Stimulated activated CD4-positive, alpha-beta T cell treated with anti-CD3 and anti-CD28 coated beads, TNF-alpha, amount 100 ng/mL, for 1 hour (primary cell): Measurements from ENCODE around the gene IPO11.
A peak's percentile ranks its signal among the peaks of the same experiment; 100 is the strongest.

Experiments
- DNase-seq, 3 donors: peaks; one replicate each; pipeline ENCODE4 v3.0.0-alpha.2; 2020; ENCODE audit warnings: low read depth in 3 of 3, low spot score in 1 of 3

IPO11 gene

GRCh38 chr5:62412549-62413329, at the start of gene IPO11:
IPO11 (plus strand) TSS chr5:62412763; CDS start chr5:62437280, 24,517 bp downstream.
- DNase-seq: peak; percentile 93 to 97 (median 96)

GRCh38 chr5:62369039-62369438, 43.5 kb upstream of the IPO11 start:
- no peak for DNase-seq

GRCh38 chr5:62371409-62371808, 41.2 kb upstream of the IPO11 start:
- no peak for DNase-seq

- no peak for DNase-seq
These were observed 40.0 kb upstream of the IPO11 start for GRCh38 chr5:62372600-62372999.

- no peak for DNase-seq
These were observed 39.2 kb upstream of the IPO11 start for GRCh38 chr5:62373382-62373781.

GRCh38 chr5:62374090-62374489, 38.5 kb upstream of the IPO11 start:
- no peak for DNase-seq

- no peak for DNase-seq
These were observed 36.9 kb upstream of the IPO11 start for GRCh38 chr5:62375627-62376026.

GRCh38 chr5:62376064-62376463, 36.5 kb upstream of the IPO11 start:
- DNase-seq: no peak

- DNase-seq: no peak
These were observed 27.4 kb upstream of the IPO11 start for GRCh38 chr5:62385131-62385530.

GRCh38 chr5:62385816-62386400, 26.7 kb upstream of the IPO11 start:
- no peak for DNase-seq

GRCh38 chr5:62386824-62387223, 25.7 kb upstream of the IPO11 start:
- no peak for DNase-seq

- no peak for DNase-seq
These were observed 17.2 kb upstream of the IPO11 start for GRCh38 chr5:62395210-62395950.

GRCh38 chr5:62403411-62404250, 8.9 kb upstream of the IPO11 start, which contains the start of gene DIMT1:
DIMT1 (minus strand) TSS chr5:62403905; CDS start chr5:62403772, 133 bp downstream.
- DNase-seq: peak; percentile 79 to 80 (median 80)

GRCh38 chr5:62413711-62414110, 1.1 kb downstream of the IPO11 start:
- DNase-seq: no peak

- no peak for DNase-seq
These were observed 6.0 kb downstream of the IPO11 start for GRCh38 chr5:62418462-62419076.

GRCh38 chr5:62419609-62420008, 7.0 kb downstream of the IPO11 start:
- no peak for DNase-seq

- DNase-seq: no peak
These were observed 8.9 kb downstream of the IPO11 start for GRCh38 chr5:62421414-62421813.

GRCh38 chr5:62424763-62425162, 12.2 kb downstream of the IPO11 start:
- DNase-seq: no peak

GRCh38 chr5:62431735-62432620, 19.4 kb downstream of the IPO11 start:
- no peak for DNase-seq

- DNase-seq: no peak
These were observed 20.1 kb downstream of the IPO11 start for GRCh38 chr5:62432621-62433064.
